Neural progenitor cell (in vitro differentiated cells): ENCODE measurements around the gene NETO1. TPM values are rescaled to one million over a fixed set of nuclear protein-coding genes. Genes with fewer than 3 reads are reported as not detected.

Experiments used
- DNase-seq: peaks from one replicate; pipeline ENCODE4 v3.0.0-alpha.2; 2016; ENCODE audit warnings: low spot score
- H2AFZ ChIP-seq: fragments of 200-600 bp; sonication (generic); replicated peaks from 2 replicates; pipeline ENCODE4 v1.6.1; 2016; ENCODE audit warnings: antibody characterized with exemption
- H3F3A ChIP-seq: fragments of 200-600 bp; sonication (generic); 2 replicates; pipeline ENCODE4 v1.6.1; 2016; ENCODE audit warnings: antibody characterized with exemption, low read depth
- H3K27ac ChIP-seq: fragments of 200-600 bp; sonication (generic); 2 replicates; pipeline ENCODE4 v1.5.1; 2016; ENCODE audit warnings: mild to moderate bottlenecking
- H3K27me3 ChIP-seq: fragments of 200-600 bp; sonication (generic); 2 replicates; pipeline ENCODE4 v1.6.1; 2016; ENCODE audit warnings: mild to moderate bottlenecking, moderate library complexity
- H3K36me3 ChIP-seq: fragments of 200-600 bp; sonication (generic); 2 replicates; pipeline ENCODE4 v1.5.1; 2016
- H3K4me1 ChIP-seq: fragments of 200-600 bp; sonication (generic); 2 replicates; pipeline ENCODE4 v1.6.1; 2016; ENCODE audit warnings: mixed run types
- H3K4me2 ChIP-seq: fragments of 200-600 bp; sonication (generic); 2 replicates; pipeline ENCODE4 v1.6.1; 2016
- H3K4me3 ChIP-seq: fragments of 200-600 bp; sonication (generic); 2 replicates; pipeline ENCODE4 v1.5.1; 2016
- H3K79me2 ChIP-seq: fragments of 200-600 bp; sonication (generic); 2 replicates; pipeline ENCODE4 v1.6.1; 2016; ENCODE audit warnings: low read depth
- H3K9ac ChIP-seq: fragments of 200-600 bp; sonication (generic); 2 replicates; pipeline ENCODE4 v1.6.1; 2016
- H3K9me3 ChIP-seq: fragments of 200-600 bp; sonication (generic); 2 replicates; pipeline ENCODE4 v1.5.1; 2016; ENCODE audit warnings: low read depth
- H4K20me1 ChIP-seq: fragments of 200-600 bp; sonication (generic); 2 replicates; pipeline ENCODE4 v1.6.1; 2016; ENCODE audit warnings: low read depth
- H3K27ac Mint-ChIP-seq: 3 replicates; pipeline ENCODE4 v1.8.0; 2021; ENCODE audit warnings: mixed read lengths
- H3K27me3 Mint-ChIP-seq: 2 replicates; pipeline ENCODE4 v1.8.0; 2022; ENCODE audit warnings: low read depth, mild to moderate bottlenecking, inconsistent platforms, moderate library complexity, mixed read lengths; ENCODE audit not compliant: insufficient read depth
- H3K36me3 Mint-ChIP-seq: 3 replicates; pipeline ENCODE4 v1.8.0; 2021; ENCODE audit warnings: mixed read lengths
- H3K4me1 Mint-ChIP-seq: 3 replicates; pipeline ENCODE4 v1.8.0; 2021; ENCODE audit warnings: mixed read lengths
- H3K4me3 Mint-ChIP-seq: 3 replicates; pipeline ENCODE4 v1.8.0; 2021; ENCODE audit warnings: mild to moderate bottlenecking, moderate library complexity, mixed read lengths
- H3K9me3 Mint-ChIP-seq: 3 replicates; pipeline ENCODE4 v1.8.0; 2020; ENCODE audit warnings: mixed read lengths
- CTCF ChIP-seq: fragments of 200-600 bp; sonication (generic); IDR thresholded peaks from 2 replicates; pipeline ENCODE4 v1.5.1; 2017; ENCODE audit warnings: antibody characterized with exemption, mild to moderate bottlenecking
- EZH2 ChIP-seq: fragments of 200-600 bp; sonication (generic); IDR thresholded peaks from 2 replicates; pipeline ENCODE4 v1.6.1; 2017; ENCODE audit warnings: antibody characterized with exemption, mild to moderate bottlenecking, moderate library complexity
- EZH2phosphoT487 ChIP-seq: fragments of 200-600 bp; sonication (generic); IDR thresholded peaks from 2 replicates; pipeline ENCODE4 v1.6.1; 2017; ENCODE audit warnings: antibody characterized with exemption
- total RNA-seq: library from RNA; depleted of rRNA; stranded (reverse); fragments of >200 nt; gene quantifications from 2 replicates; pipeline ENCODE4 v1.2.3, GENCODE V29; 2015; ENCODE audit warnings: low replicate concordance

The NETO1 gene
- total RNA-seq, 1 donor from 2014 or later = 3.2 TPM

GRCh38 chr18:72903033-72903432 lies 35.2 kb upstream of the NETO1 start:
- Mint-ChIP-seq H3K27me3 (no peaks in the 10 kb centered on the region), H3K27ac (no peak overlapping the region), H3K9me3 (no peaks in the 10 kb centered on the region), H3K36me3 (no peaks in the 10 kb centered on the region), H3K4me1 (no peaks in the 10 kb centered on the region), H3K4me3 (no peak overlapping the region)
- no peaks in the 10 kb centered on the region for H3K79me2 ChIP-seq
- TF ChIP-seq EZH2phosphoT487 (no peak), CTCF (no peak), EZH2 (no peak)
- no peaks in the 10 kb centered on the region for H4K20me1 ChIP-seq
- H2AFZ ChIP-seq = no peak overlapping the region
- H3F3A ChIP-seq = no peaks in the 10 kb centered on the region
- H3K27ac ChIP-seq = no peak overlapping the region
- no peaks in the 10 kb centered on the region for H3K36me3 ChIP-seq
- H3K4me2 ChIP-seq = no peak overlapping the region
- H3K27me3 ChIP-seq = no peaks in the 10 kb centered on the region
- H3K9ac ChIP-seq = no peak overlapping the region
- H3K9me3 ChIP-seq = no peaks in the 10 kb centered on the region
- no peak overlapping the region for H3K4me3 ChIP-seq
- no peak for DNase-seq
- H3K4me1 ChIP-seq = no peaks in the 10 kb centered on the region

- Histone ChIP-seq H3K4me3 (no peak overlapping the region), H2AFZ (no peak overlapping the region), H3K9ac (no peak overlapping the region), H3K27ac (no peak overlapping the region), H3K4me2 (no peak overlapping the region), H3K9me3 (no peaks in the 10 kb centered on the region), H3F3A (no peaks in the 10 kb centered on the region), H3K79me2 (no peaks in the 10 kb centered on the region), H3K27me3 (no peaks in the 10 kb centered on the region), H3K4me1 (no peaks in the 10 kb centered on the region), H3K36me3 (no peaks in the 10 kb centered on the region), H4K20me1 (no peaks in the 10 kb centered on the region)
- Mint-ChIP-seq H3K4me1 (no peaks in the 10 kb centered on the region), H3K9me3 (no peaks in the 10 kb centered on the region), H3K36me3 (no peaks in the 10 kb centered on the region), H3K27ac (no peak overlapping the region), H3K27me3 (no peaks in the 10 kb centered on the region), H3K4me3 (no peak overlapping the region)
- TF ChIP-seq EZH2 (no peak), EZH2phosphoT487 (no peak), CTCF (no peak)
- DNase-seq = no peak
These were observed 31.6 kb upstream of the NETO1 start for GRCh38 chr18:72899338-72899737.

- Histone ChIP-seq H2AFZ (no peak overlapping the region), H3K4me1 (no peaks in the 10 kb centered on the region), H3K9ac (no peak overlapping the region), H3K4me2 (no peak overlapping the region), H3K79me2 (no peaks in the 10 kb centered on the region), H3K36me3 (no peaks in the 10 kb centered on the region), H4K20me1 (no peaks in the 10 kb centered on the region), H3K4me3 (no peak overlapping the region), H3F3A (no peaks in the 10 kb centered on the region), H3K27ac (no peak overlapping the region), H3K27me3 (no peaks in the 10 kb centered on the region), H3K9me3 (no peaks in the 10 kb centered on the region)
- no peak overlapping the region for H3K27ac Mint-ChIP-seq
- no peaks in the 10 kb centered on the region for H3K36me3 Mint-ChIP-seq
- no peak overlapping the region for H3K4me3 Mint-ChIP-seq
- TF ChIP-seq CTCF (no peak), EZH2phosphoT487 (no peak), EZH2 (no peak)
- H3K27me3 Mint-ChIP-seq = no peaks in the 10 kb centered on the region
- no peaks in the 10 kb centered on the region for H3K9me3 Mint-ChIP-seq
- DNase-seq = no peak
- no peaks in the 10 kb centered on the region for H3K4me1 Mint-ChIP-seq
These were observed 31.1 kb upstream of the NETO1 start for GRCh38 chr18:72898870-72899269.

GRCh38 chr18:72895548-72895947 lies 27.8 kb upstream of the NETO1 start:
- Histone ChIP-seq H3F3A (no peaks in the 10 kb centered on the region), H3K4me2 (no peak overlapping the region), H2AFZ (no peak overlapping the region), H3K79me2 (no peaks in the 10 kb centered on the region), H3K4me1 (no peaks in the 10 kb centered on the region), H3K9me3 (no peaks in the 10 kb centered on the region), H3K36me3 (no peaks in the 10 kb centered on the region), H3K27ac (no peak overlapping the region), H3K9ac (no peak overlapping the region), H3K4me3 (no peak overlapping the region), H4K20me1 (no peaks in the 10 kb centered on the region), H3K27me3 (no peaks in the 10 kb centered on the region)
- TF ChIP-seq EZH2 (no peak), CTCF (no peak), EZH2phosphoT487 (no peak)
- no peaks in the 10 kb centered on the region for H3K27me3 Mint-ChIP-seq
- no peak overlapping the region for H3K4me3 Mint-ChIP-seq
- no peaks in the 10 kb centered on the region for H3K4me1 Mint-ChIP-seq
- H3K27ac Mint-ChIP-seq = no peak overlapping the region
- no peak for DNase-seq
- H3K9me3 Mint-ChIP-seq = no peaks in the 10 kb centered on the region
- H3K36me3 Mint-ChIP-seq = no peaks in the 10 kb centered on the region
